BLaER1 treated with 17β-estradiol and CSF1 and Interleukin-3, amounts not matched to agents 10 nM and 100 nM (cell line): ENCODE data around the gene RSPH10B.
A peak's percentile ranks its signal among the peaks of the same experiment; 100 is the strongest.
"Not testable (repeated sequence)": the region's sequence is repeated elsewhere in the genome, so short reads cannot be mapped to it uniquely, and the experiment has no call there.

ENCODE experiments used
- H3K27ac ChIP-seq, 11 experiments: shearing (Covaris generic); formaldehyde crosslinking; 2 replicates each; pipeline ENCODE4 v1.8.1; 2022
- H3K27me3 ChIP-seq, 11 experiments: shearing (Covaris generic); formaldehyde crosslinking; 2 replicates each; pipeline ENCODE4 v1.8.1; 2022
- H3K36me3 ChIP-seq, 11 experiments: shearing (Covaris generic); formaldehyde crosslinking; 2 replicates each; pipeline ENCODE4 v1.8.1; 2022
- H3K4me1 ChIP-seq, 10 experiments: shearing (Covaris generic); formaldehyde crosslinking; 2 replicates each; pipeline ENCODE4 v1.8.1; 2022
- H3K4me2 ChIP-seq, 11 experiments: shearing (Covaris generic); formaldehyde crosslinking; 2 replicates each; pipeline ENCODE4 v1.8.1; 2022
- H3K4me3 ChIP-seq, 10 experiments: shearing (Covaris generic); formaldehyde crosslinking; 2 replicates each; pipeline ENCODE4 v1.8.1; 2022
- H3K9ac ChIP-seq, 11 experiments: shearing (Covaris generic); formaldehyde crosslinking; 2 replicates each; pipeline ENCODE4 v1.8.1; 2022
- H3K9me3 ChIP-seq, 11 experiments: shearing (Covaris generic); formaldehyde crosslinking; replicated peaks in 1 of 11; 2 replicates each; pipeline ENCODE4 v1.8.1; 2022
- H4K20me1 ChIP-seq, 11 experiments: shearing (Covaris generic); formaldehyde crosslinking; 2 replicates each; pipeline ENCODE4 v1.8.1; 2022
- Cebpa-rat ChIP-seq, 11 experiments: shearing (Covaris generic); IDR thresholded peaks; 2 replicates each; pipeline ENCODE4 v1.8.1; 2022

Gene RSPH10B

DNA sequence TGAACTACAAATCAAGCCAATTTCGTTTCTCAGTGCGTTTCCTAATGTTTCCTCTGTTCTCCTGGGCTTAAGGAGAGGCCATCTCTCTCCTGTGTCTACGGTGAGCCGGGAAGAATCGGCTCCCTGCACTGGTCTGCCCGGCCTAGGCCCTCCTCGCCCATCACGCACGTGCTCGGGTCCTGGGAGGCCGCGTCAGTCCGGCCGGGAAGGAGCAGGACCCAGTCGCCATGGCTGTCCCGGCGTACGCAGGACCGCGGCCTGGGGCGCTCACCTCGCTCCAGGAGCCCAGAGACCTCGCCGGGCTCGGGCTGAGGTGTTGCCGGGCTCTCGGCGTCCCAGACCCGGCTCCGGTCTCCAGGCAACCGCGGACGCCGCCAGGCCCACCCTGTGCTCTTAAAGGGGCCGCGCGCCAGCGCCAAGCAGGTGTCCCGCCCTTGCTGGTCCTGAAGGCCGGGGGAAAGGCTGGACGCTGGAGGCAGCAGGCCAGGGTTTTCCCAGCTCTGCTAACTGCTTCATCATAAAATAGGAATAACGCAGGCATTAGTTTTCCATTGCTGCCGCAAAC lies at the start of gene RSPH10B:
TSS of gene RSPH10B (minus strand) at position 343 of the 565 bp plus-strand sequence. CDS start 3,573 bp downstream, outside the sequence.
- not testable (repeated sequence) for H3K9me3 ChIP-seq, H4K20me1 ChIP-seq, H3K4me1 ChIP-seq, H3K4me2 ChIP-seq, H3K9ac ChIP-seq, H3K27ac ChIP-seq, H3K36me3 ChIP-seq, H3K4me3 ChIP-seq, H3K27me3 ChIP-seq

DNA sequence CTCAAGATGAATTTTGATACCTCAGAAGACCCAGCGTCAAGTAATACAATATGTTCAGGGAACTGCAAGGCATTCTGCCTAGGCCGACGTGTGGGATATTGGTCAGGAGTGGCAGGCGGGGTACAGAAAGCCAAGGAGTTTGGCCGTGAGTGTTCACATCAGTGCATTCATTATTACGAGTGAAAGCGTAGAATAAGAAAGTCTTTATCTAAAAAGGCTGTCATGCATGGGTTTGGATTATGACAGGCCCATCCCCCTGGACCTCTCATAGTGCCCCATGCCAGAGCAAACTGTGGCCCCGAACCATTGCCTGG lies 46.1 kb upstream of the RSPH10B start:
- Histone ChIP-seq H3K9ac (0 out of 22 replicates have a peak overlapping the region, but pooled peaks of 1 of the 11 experiments have one; percentile 67), H3K27ac (peak overlapping the region in 2 of 11 experiments; percentile 35 to 53; a peak in 2 of 22 replicates), H3K4me3 (no peak overlapping the region), H4K20me1 (peaks cover 0 to 72% (median 54%) of the 10 kb centered on the region in 11 experiments; a peak in 17 of 22 replicates), H3K36me3 (peaks cover 87 to 100% (median 97%) of the 10 kb centered on the region in 11 experiments), H3K27me3 (no peaks in the 10 kb centered on the region), H3K4me2 (no peak overlapping the region), H3K4me1 (peaks cover 4 to 19% (median 14%) of the 10 kb centered on the region in 10 experiments; a peak in 17 of 20 replicates), H3K9me3 (no peaks in the 10 kb centered on the region)
- TF ChIP-seq Cebpa-rat (IDR thresholded peaks at IDR 0.05): no peak

DNA sequence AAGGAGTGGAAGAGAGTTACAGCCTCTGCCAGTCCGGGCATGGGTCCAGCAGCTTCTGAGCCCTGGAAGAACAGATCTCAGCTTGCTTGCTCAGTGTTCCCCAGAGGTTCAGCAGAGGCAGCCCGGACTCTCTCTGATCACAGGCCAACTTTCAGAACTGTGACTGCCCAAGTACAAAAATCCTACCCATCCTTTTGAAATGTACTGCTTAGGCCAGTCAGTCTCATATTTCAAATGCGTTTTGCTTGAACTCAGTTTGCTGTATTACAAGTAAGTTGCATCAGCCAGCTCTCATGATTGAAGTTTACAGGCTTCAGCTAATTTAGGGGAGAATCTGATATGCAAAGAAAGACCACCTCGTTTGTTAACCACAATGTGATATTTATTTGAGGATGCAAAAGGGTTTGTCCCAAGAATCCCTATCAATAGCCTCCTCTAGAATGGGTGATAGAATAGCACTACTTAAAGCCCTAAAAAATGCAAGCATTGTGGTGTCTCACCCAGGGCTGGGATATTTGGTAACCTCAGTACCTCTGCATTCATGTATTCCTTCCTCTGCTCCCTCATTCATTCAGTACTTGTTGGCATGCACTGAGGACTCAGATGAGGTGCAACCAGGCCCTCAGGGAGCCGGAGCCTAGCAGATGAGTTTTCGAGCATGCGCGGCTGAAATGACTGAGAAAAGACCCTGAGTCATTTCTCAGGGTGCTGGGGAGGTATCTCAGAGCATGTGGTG lies 45.6 kb upstream of the RSPH10B start:
- no peak for TF ChIP-seq Cebpa-rat (IDR thresholded peaks at IDR 0.05)
- Histone ChIP-seq H3K36me3 (peaks cover 82 to 100% (median 97%) of the 10 kb centered on the region in 11 experiments), H3K27me3 (no peaks in the 10 kb centered on the region), H3K9me3 (no peaks in the 10 kb centered on the region), H3K4me2 (peak overlapping the region in 3 of 11 experiments; percentile 2 to 27 (median 19); a peak in 5 of 22 replicates), H3K9ac (peak overlapping the region in 7 of 11 experiments; percentile 25 to 67 (median 42); a peak in 7 of 22 replicates), H3K4me1 (peaks cover 10 to 25% (median 20%) of the 10 kb centered on the region in 10 experiments), H3K4me3 (no peak overlapping the region), H3K27ac (peak overlapping the region in 7 of 11 experiments; percentile 22 to 64 (median 42); a peak in 10 of 22 replicates), H4K20me1 (peaks cover 0 to 71% (median 50%) of the 10 kb centered on the region in 11 experiments; a peak in 15 of 22 replicates)

DNA sequence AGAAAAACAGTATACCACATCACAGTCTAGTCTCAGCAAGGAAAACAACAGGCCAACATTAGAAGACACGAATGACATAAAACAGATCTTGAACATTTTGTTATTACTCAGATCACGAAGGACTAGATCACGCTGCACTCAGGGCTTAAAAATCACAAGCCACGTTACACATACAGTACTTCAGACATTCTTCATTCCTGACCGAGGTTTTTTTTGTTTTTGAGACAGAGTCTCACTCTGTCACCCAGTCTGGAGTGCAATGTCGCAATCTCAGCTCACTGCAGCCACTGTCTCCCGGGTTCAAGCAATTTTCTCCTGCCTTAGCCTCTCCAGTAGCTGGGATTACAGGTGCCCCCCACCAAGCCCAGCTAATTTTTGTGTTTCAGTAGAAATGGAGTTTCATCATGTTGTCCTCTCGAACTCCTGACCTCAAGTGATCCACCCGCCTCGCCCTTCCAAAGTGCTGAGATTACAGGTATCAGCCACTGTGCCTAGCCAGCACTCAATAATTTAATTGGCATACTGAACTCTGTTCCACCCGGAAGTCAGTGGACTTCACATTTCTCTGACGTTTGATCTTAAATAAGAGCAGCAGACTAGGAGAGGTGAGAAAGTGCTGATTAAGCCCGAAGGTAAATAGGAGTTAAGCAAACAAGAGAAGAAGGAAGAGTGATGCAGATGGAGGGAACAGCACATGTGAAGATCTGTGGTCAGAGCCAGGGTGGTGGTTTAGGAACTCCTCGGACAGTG lies 42.0 kb upstream of the RSPH10B start:
- H3K36me3 ChIP-seq: peaks cover 46 to 73% (median 67%) of the 10 kb centered on the region in 11 experiments
- H3K9ac ChIP-seq: peak overlapping the region in 3 of 11 experiments; percentile 21 to 52 (median 41); a peak in 7 of 22 replicates
- no peak overlapping the region for H3K4me3 ChIP-seq
- H3K9me3 ChIP-seq: no peaks in the 10 kb centered on the region
- peak in 7 of 11 experiments; percentile 13 to 78 (median 53); a peak in 7 of 22 replicates for TF ChIP-seq Cebpa-rat (IDR thresholded peaks at IDR 0.05)
- no peaks in the 10 kb centered on the region for H3K27me3 ChIP-seq
- H3K4me2 ChIP-seq: peak overlapping the region in 2 of 11 experiments; percentile 4 to 73; a peak in 5 of 22 replicates
- H3K4me1 ChIP-seq: peaks cover 30 to 46% (median 40%) of the 10 kb centered on the region in 10 experiments
- no peak overlapping the region for H3K27ac ChIP-seq
- H4K20me1 ChIP-seq: peaks cover 0 to 69% (median 38%) of the 10 kb centered on the region in 11 experiments; a peak in 12 of 22 replicates

DNA sequence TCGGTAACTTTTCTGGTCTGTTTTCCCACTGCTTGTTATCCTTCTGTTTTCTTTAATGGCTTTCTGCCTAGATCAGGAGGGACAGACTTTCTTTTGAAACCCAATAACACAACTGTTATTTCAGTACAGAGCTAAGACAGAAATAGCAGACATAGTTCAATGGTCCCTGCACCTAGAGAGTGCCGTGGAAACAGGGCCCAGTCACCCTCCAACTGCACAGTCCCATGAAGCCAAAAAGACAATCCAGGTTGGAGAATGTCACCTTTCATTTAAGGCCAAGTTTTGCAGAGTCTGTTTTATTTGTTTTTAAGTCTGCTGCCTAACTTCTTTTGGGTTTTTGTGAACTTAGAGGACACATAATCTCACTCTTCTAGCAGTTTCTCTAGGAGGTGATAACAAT lies 41.1 kb upstream of the RSPH10B start:
- H3K27ac ChIP-seq: no peak overlapping the region
- peak overlapping the region in 7 of 11 experiments; percentile 5 to 92 (median 30); a peak in 9 of 22 replicates for H3K9ac ChIP-seq
- H3K4me3 ChIP-seq: no peak overlapping the region
- peaks cover 0 to 59% (median 28%) of the 10 kb centered on the region in 11 experiments; a peak in 12 of 22 replicates for H4K20me1 ChIP-seq
- H3K9me3 ChIP-seq: no peaks in the 10 kb centered on the region
- no peaks in the 10 kb centered on the region for H3K27me3 ChIP-seq
- H3K4me1 ChIP-seq: peaks cover 34 to 49% (median 43%) of the 10 kb centered on the region in 10 experiments
- peak overlapping the region in 10 of 11 experiments; percentile 21 to 95 (median 87); a peak in 18 of 22 replicates for H3K4me2 ChIP-seq
- peaks cover 36 to 63% (median 58%) of the 10 kb centered on the region in 11 experiments for H3K36me3 ChIP-seq
- no peak for TF ChIP-seq Cebpa-rat (IDR thresholded peaks at IDR 0.05)

DNA sequence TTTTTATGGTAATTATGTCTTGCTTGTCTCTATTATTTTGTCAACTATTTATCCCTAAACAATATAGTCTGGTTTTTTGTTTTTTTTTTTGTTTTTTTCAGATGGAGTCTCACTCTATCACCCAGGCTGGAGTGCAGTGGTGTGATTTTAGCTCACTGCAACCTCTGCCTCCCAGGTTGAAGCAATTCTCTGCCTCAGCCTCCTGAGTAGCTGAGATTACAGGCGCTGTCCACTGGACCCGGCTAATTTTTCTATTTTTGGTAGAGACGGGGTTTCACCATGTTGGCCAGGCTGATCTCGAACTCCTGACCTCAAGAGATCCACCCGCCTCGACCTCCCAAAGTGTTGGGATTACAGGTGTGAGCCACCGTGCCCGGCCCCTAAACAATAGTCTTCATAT lies 39.9 kb upstream of the RSPH10B start:
- peak overlapping the region in 3 of 11 experiments; percentile 84 to 94 (median 91); a peak in 3 of 22 replicates for H3K27ac ChIP-seq

DNA sequence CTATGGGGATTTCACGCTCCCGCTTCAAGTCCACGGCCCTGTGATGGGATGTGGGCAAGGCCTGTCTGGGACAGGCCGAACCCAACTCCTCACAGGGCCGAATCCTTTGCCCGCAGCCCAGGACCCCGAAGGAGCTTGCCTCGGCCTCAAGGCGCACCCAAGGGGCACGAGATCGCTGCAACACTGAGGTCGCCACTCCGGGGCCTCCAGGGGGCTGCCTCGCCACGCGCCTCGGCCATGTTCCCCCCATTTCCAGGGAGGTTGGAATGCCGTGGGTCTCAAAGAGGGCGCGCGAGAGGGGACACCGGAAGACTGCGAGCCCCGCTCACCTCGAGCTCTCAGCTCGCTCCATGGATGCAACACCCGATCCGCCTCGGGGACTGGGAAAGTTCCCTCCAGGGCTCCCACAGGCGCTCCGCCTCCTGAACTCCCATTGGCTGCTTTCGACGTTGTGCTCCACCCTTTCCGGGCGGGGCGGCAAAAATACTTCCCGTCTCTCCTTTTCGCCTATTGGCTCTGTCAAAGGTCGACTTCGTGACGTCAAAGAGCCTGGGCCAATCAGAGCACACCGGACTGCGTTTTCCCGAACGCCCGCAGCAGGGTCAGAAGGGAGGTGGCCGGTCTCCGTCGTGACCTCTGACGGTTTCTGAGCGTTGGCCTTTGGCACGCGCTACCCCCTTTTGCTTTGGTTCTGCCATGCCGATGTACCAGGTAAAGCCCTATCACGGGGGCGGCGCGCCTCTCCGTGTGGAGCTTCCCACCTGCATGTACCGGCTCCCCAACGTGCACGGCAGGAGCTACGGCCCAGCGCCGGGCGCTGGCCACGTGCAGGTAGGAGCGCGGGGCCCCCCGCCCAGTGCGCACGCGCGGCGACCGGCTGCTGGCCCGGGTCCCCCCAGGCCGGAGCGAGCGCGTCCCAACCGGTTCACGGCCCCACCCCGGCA lies 38.5 kb upstream of the RSPH10B start, which contains the start of the genes AIMP2 and PMS2:
TSS of gene AIMP2 (plus strand) at position 605 of the 944 bp plus-strand sequence. CDS start at position 697, 92 bp downstream.
TSS of gene PMS2 (minus strand) at position 382 of the 944 bp plus-strand sequence. CDS start at position 352, 30 bp downstream.
- TF ChIP-seq Cebpa-rat (IDR thresholded peaks at IDR 0.05): no peak
- Histone ChIP-seq H3K9ac (peak within 1 kb of the TSS; percentile 85 to 95 (median 90)), H3K4me1 (peaks cover 26 to 49% (median 38%) of the 10 kb centered on the region in 10 experiments), H3K36me3 (peaks cover 13 to 54% (median 41%) of the 10 kb centered on the region in 11 experiments), H4K20me1 (peaks cover 0 to 35% (median 7%) of the 10 kb centered on the region in 11 experiments; a peak in 9 of 22 replicates), H3K9me3 (no peaks in the 10 kb centered on the region), H3K27me3 (no peaks in the 10 kb centered on the region), H3K27ac (peak within 1 kb of the TSS; percentile 69 to 94 (median 88)), H3K4me3 (peak within 1 kb of the TSS; percentile 73 to 94 (median 82)), H3K4me2 (peak within 1 kb of the TSS; percentile 83 to 97 (median 92))

More for the DNA sequence above, 39.9 kb upstream of the RSPH10B start:
- Histone ChIP-seq H3K4me2 (peak overlapping the region; percentile 73 to 95 (median 89)), H3K4me3 (peak overlapping the region; percentile 73 to 94 (median 82); a peak in 19 of 20 replicates), H4K20me1 (peaks cover 0 to 48% (median 16%) of the 10 kb centered on the region in 11 experiments; a peak in 10 of 22 replicates), H3K9ac (peak overlapping the region in 9 of 11 experiments; percentile 83 to 95 (median 90); a peak in 18 of 22 replicates), H3K4me1 (peaks cover 28 to 49% (median 38%) of the 10 kb centered on the region in 10 experiments), H3K36me3 (peaks cover 25 to 55% (median 47%) of the 10 kb centered on the region in 11 experiments)
- H3K27me3 ChIP-seq, H3K9me3 ChIP-seq: not testable (repeated sequence)

DNA sequence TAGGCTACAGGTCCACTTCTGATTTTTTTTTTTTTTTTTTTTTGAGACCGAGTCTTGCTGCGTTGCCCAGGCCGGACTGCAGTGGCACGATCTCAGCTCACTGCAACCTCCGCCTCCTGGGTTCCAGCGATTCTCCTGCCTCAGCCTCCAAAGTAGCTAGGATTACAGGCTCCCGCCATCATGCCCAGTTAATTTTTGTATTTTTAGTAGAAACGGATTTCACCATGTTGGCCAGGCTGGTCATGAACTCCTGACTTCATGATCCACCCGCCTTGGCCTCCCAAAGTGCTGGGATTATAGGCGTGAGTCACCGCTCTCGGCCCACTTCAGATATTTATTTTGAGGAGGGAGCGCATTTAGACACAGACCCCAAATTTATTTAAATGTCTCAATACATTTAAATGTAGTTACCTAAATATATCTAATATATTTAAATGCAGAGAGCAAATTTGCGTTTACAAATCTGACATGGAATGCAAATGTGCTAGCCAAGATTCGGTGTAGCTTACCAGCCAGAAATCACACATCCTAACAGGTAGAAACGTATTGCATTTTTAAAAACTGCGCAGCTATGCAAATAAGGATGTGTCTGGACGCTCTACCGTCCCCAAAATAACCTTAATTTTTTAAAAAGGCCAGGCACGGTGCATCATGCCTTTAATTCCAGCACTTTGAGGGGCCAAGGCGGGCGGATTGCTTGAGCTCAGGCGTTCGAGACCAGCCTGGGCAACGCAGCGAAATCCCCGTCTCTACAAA lies 37.5 kb upstream of the RSPH10B start:
- Histone ChIP-seq H3K4me3 (peak overlapping the region; percentile 73 to 94 (median 82)), H4K20me1 (peaks cover 0 to 26% (median 7%) of the 10 kb centered on the region in 11 experiments; a peak in 7 of 22 replicates), H3K36me3 (peaks cover 12 to 54% (median 39%) of the 10 kb centered on the region in 11 experiments; a peak in 21 of 22 replicates), H3K27ac (peak overlapping the region; percentile 66 to 94 (median 88); a peak in 21 of 22 replicates), H3K4me2 (peak overlapping the region; percentile 83 to 97 (median 92)), H3K4me1 (peaks cover 26 to 44% (median 38%) of the 10 kb centered on the region in 10 experiments), H3K9ac (peak overlapping the region; percentile 85 to 95 (median 90))
- not testable (repeated sequence) for H3K27me3 ChIP-seq, H3K9me3 ChIP-seq
